Ramos (cell line): ENCODE data around the gene DAAM2.

ENCODE experiments used
- in situ Hi-C: fragments of 300-500 bp; cut with MboI; formaldehyde crosslinking; loops from one replicate; pipeline ENCODE4 v1.14.3; 2022; ENCODE audit warnings: low sequenced_read_pairs; ENCODE audit not compliant: unreplicated experiment

Gene DAAM2

DNA sequence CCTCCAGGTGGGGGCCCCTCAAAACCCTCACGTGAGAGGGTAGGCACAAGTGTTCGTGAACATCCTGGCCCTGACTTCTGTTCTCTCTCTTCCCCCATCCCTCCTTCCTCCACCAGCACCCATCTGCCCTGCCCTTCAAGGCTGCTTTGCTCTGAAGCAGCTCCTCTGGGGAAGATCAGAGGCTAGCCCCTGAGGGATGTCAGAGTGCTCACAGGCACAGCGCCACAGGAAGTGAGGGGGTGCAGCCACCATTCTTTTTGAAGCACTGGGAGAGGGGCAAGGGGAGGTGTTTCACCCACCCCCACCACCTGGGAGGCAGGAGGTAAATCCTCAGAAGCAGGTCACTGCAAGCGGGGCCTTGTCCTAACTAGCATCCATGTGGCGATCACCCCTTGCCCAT, 130.6 kb downstream of the DAAM2 start:
- in situ Hi-C loops: no loop called here

GRCh38 chr6:39923394-39923793, 131.2 kb downstream of the DAAM2 start:
- in situ Hi-C loops: no loop called here

- in situ Hi-C loops: no loop called here
These were observed 131.7 kb downstream of the DAAM2 start for GRCh38 chr6:39923861-39924260.

DNA sequence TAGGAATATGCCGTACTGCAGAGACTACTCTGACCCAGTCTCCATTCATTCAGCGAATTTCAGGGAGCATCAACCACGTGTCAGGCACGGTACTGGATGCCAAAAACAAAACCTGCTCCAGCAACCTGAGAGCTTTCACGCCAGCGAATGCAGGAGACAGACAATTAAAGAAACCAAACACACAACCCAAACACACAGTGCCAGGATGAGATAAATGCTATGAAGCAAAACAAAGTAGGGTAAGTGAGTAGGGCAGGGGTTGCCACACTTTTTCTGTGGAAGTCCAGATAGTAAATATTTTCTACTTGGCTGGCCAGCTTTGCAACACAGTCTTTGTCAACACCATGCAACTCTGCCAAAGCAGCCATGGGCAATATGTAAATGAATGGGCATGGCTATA, 132.1 kb downstream of the DAAM2 start:
- in situ Hi-C loops: no loop called here

DNA sequence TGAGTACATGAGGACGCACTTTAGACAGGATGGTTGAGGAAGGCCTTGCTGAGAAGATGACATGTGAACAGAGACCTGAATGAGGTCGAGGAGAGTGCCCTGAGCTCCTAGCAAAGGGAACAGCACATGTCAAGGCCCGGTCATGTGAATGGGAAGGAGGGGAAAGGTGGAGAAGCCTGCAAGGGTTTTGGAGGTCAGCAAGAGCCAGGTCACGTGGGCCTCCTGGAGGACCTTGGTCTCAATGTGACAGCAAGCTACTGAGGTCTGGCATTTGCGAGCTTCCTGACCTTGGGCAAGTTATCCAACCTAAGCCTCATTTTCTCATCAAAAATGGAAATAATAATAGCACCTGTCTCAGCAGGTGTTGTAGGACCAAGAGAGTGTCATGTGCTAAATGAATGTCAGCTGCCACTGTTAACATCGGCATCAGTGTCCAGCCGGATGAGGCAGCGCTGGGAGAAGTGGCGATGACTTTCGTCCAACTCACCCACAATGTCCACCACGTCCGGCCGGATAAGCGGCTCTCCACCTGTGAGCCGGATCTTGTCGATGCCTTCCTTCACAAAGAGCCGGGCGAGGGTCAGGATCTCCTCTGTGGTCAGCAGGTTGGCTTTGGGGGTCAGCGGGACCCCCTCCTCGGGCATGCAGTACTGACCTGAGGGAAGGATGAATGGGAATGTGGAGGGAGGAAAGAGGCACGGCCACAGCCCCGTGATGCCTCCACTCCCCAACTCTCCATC, 133.2 kb downstream of the DAAM2 start:
- in situ Hi-C loops: no loop called here

GRCh38 chr6:39925931-39926290, 133.7 kb downstream of the DAAM2 start:
- in situ Hi-C loops: no loop called here

DNA sequence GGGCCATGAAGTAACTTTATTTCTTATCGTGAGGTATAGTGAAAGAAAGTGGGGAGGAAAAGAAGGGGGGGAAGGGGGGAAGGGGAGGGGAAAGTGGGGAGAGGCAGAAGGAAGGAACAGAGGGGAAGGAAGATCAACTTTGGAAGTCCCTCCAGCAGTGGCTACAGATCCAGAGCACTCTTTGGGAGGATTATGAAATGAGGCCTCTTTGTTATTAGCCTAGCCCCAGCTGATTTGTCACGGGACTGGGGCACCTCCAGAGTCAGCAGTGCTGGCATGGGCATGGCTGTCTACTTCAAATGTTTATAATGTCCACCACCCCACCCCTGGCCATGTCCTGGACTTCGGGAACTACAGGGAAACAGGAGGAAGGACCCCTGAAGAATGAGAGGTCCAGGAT, 134.5 kb downstream of the DAAM2 start:
- in situ Hi-C loops: no loop called here

GRCh38 chr6:39927159-39927558, 135.0 kb downstream of the DAAM2 start:
- in situ Hi-C loops: no loop called here

GRCh38 chr6:39929039-39929732, 137.0 kb downstream of the DAAM2 start:
- in situ Hi-C loops: no loop called here

GRCh38 chr6:39929733-39930461, 137.7 kb downstream of the DAAM2 start:
- in situ Hi-C loops: no loop called here

- in situ Hi-C loops: no loop called here
These were observed 138.4 kb downstream of the DAAM2 start for GRCh38 chr6:39930540-39930939.

- in situ Hi-C loops: no loop called here
These were observed 139.4 kb downstream of the DAAM2 start for GRCh38 chr6:39931607-39932006.

- in situ Hi-C loops: no loop called here
These were observed 140.3 kb downstream of the DAAM2 start for GRCh38 chr6:39932386-39932910.

DNA sequence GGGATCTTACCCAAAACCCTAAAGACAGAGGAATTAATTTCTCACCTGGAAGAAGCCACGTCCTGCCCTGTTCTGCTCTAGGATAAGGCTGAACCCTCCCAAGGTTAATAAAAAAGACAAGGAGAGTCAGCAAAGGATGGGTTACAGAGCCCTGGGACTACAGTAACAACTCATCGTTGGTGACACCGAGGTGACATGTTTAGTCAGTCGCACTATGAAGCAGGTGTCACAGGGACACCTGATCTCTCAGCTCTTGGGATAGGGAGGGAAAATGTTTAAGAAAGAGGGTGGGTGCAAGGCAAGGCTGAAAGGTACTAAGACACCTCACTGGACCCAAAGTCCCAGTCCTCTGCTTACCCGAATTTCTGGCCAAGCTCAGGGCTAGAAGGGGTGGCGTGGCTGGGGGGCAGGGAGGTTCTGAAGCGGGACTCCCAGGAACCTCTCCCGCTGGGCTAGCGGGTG, 141.5 kb downstream of the DAAM2 start:
- in situ Hi-C loops: no loop called here

- in situ Hi-C loops: no loop called here
These were observed 142.1 kb downstream of the DAAM2 start, which contains the start of gene MOCS1 for GRCh38 chr6:39934131-39934757. Gene MOCS1, minus strand, starts transcription at chr6:39934462. Its CDS starts 45 bp downstream, at chr6:39934417.

GRCh38 chr6:39935241-39935640, 143.1 kb downstream of the DAAM2 start:
- in situ Hi-C loops: no loop called here

DNA sequence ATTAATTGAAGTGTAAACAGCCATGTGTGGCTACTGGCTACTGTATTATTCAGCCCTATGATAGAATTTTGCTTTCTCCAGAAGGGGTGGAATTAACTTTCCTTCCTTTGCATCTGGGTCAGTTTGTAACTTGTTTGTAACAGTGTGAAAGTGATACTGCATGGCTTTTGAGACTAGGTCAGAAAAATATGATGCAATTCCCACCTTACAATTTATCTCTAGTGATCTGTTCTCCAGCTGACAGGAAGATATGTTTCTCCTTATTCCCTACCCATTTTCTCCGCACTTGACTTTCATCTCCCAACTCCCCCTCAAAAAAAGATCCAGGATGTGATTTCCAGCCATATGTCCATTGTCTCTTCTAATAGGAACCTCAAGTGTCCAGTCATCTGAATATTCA, 144.7 kb downstream of the DAAM2 start:
- in situ Hi-C loops: no loop called here

DNA sequence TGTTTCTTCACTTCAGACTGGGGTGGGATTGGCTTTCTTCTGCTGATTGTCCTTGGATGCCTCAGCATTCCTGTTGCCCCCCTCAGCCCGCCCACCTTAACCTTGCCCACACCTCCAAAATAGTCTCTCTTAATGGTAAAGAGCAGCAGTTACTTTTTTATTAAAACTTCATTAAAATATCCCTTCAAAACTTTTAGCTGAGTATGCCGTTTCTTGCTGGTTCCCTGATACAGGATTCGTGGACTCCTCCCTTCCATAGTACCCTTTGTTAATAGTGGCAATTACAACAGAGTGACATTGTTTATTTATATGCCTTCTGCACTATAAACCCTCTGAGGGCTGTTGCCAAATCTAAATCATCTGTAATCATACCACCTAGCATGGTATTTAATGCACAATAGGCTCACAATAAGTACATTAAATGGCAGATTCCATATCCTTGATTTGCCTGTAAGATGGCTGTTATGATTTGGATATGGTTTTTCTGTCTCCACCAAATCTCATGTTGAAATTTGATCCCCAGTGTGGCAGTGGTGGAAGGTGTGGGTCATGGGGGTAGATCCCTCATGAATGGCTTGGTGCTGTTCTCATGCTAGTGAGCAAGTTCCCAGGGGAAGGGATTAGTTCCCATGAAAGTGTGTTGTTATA, 145.6 kb downstream of the DAAM2 start:
- in situ Hi-C loops: no loop called here

- in situ Hi-C loops: no loop called here
These were observed 146.8 kb downstream of the DAAM2 start for GRCh38 chr6:39938773-39939654.
